Neural progenitor cell (in vitro differentiated cells): ENCODE measurements around the gene IQGAP1.

Source experiments
- CTCF ChIP-seq: fragments of 200-600 bp; sonication (generic); IDR thresholded peaks from 2 replicates; pipeline ENCODE4 v1.5.1; 2017; ENCODE audit warnings: antibody characterized with exemption, mild to moderate bottlenecking
- EZH2 ChIP-seq: fragments of 200-600 bp; sonication (generic); IDR thresholded peaks from 2 replicates; pipeline ENCODE4 v1.6.1; 2017; ENCODE audit warnings: antibody characterized with exemption, mild to moderate bottlenecking, moderate library complexity

GRCh38 chr15:90381515-90381914 is 6.5 kb upstream of the IQGAP1 start:
- TF ChIP-seq CTCF (no peak), EZH2 (no peak)
